Activated T-cell treated with anti-CD3 and anti-CD28 coated beads for 24 hours (primary cell): Measurements from ENCODE around the gene MED13L.
"Not testable (repeated sequence)": the region's sequence is repeated elsewhere in the genome, so short reads cannot be mapped to it uniquely, and the experiment has no call there.

Experiments used
- DNase-seq: peaks from one replicate; pipeline ENCODE4 v3.0.0-alpha.2; 2020; ENCODE audit warnings: low read depth

The MED13L gene

DNA sequence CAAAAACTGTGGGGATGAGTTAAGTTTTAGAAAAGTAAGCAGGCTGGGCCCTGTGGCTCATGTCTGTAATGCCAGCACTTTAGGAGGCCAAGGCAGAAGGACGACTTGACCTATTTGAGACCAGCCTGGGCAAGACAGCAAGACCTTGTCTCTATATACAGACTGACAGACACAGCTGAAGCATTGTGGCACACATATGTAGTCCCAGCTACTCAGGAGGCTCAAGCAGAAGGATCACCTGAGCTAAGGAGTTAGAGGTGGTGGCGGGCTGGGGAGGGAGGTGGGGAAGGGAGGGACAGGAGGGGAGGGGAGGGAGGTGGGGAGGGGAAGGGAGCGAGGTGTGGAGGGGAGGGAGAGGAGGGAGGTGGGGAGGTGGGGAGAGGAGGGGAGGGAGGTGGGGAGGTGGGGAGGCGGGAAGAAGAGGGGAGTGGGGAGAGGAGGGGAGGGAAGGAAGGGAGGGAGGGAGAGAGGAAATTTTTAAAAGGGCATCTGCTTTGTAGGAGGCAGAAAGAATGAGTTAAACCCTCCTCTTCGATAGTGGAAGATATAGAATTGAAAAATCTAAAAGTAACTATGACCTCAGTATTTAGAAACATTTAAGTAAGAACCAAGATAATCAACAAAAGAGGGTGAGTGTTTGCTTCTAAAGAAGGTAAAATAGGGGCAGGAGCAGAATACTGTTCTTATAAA, 30.9 kb downstream of the MED13L start:
- DNase-seq: no peak

DNA sequence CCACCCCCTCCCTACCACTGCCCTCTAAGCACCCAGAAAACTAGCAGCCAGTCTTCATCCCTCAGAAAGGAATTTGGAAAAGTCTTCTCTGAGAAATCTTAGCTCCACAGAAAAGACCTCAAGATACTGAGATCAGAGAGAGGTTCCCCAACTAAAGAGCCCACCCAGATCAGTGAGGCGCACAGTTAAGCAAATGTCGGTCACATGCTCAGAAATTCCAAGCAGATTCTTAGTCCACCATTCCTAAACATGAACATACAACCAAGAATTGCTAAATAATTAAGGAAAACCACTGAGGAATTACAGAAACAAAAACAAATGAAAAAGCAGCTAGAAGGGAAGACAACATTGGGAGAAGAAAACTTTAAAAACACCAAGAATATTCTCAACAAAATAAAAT, 32.3 kb downstream of the MED13L start:
- DNase-seq: no peak

GRCh38 chr12:116244474-116245090, 32.9 kb downstream of the MED13L start:
- no peak for DNase-seq

- no peak for DNase-seq
Measured at GRCh38 chr12:116244001-116244400, 33.5 kb downstream of the MED13L start.

DNA sequence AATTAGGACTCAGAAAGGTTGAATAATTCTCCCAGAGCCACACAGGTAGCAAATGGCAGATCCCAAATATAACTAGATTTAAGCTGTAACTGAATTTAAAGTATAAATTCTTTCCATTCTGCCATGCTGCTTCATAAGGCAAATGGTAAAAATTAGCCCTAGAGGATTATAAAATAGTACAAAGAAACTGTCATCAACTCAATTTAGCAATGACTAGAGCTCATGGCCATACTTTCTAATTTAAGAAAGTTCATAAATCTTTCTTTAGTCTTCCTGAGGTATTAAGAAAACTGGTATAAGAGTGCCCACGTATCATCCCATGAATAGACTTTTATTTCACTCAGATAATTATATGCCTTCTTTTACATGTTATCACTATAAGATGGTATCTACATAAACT, 34.8 kb downstream of the MED13L start:
- DNase-seq: no peak

- DNase-seq: no peak
Measured at GRCh38 chr12:116241157-116241759, 36.2 kb downstream of the MED13L start.

- not testable (repeated sequence) for DNase-seq
Measured at GRCh38 chr12:116238570-116239119, 38.8 kb downstream of the MED13L start.

GRCh38 chr12:116238149-116238548, 39.3 kb downstream of the MED13L start:
- DNase-seq: no peak

GRCh38 chr12:116236976-116237375, 40.5 kb downstream of the MED13L start:
- DNase-seq: no peak

GRCh38 chr12:116236148-116236731, 41.3 kb downstream of the MED13L start:
- DNase-seq: peak; percentile 24

DNA sequence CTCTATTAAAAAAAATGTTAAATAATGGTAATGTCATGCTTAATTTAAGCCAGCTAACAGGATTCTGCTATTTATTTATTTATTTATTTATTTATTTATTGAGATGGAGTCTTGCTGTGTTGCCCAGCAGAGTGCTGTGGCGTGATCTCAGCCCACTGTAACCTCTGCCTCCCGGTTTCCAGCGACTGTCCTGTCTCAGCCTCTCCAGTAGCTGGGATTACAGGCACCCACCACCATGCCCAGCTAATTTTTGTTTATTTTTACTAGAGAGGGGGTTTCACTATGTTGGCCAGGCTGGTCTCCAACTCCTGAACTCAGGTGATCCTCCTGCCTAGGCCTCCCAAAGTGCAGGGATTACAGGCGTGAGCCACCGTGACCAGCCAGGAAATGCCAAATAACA, 43.3 kb downstream of the MED13L start:
- DNase-seq: not testable (repeated sequence)

DNA sequence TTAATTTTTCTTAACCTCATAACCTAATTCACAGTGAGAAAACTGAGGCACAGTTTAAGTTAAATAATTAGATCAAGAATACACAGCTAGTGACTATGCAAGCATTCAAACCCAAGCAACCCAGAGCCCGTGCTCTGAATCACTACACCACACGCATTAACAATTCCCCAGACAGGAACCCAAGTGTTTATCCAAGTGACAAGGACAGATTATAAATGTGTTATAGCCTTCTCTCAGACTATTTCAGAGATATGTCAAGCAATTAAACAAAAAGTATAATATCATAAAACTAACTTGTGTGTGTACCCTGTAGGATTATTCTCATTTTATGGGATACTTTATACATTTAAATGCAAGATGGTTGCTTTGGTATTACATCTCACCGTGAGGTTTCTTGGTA, 43.8 kb downstream of the MED13L start:
- no peak for DNase-seq

- no peak for DNase-seq
Measured at GRCh38 chr12:116227811-116228210, 49.7 kb downstream of the MED13L start.

- no peak for DNase-seq
Measured at GRCh38 chr12:116226026-116226425, 51.5 kb downstream of the MED13L start.

- peak; percentile 31 for DNase-seq
Measured at GRCh38 chr12:116222358-116222757, 55.1 kb downstream of the MED13L start.

GRCh38 chr12:116220756-116221155, 56.7 kb downstream of the MED13L start:
- no peak for DNase-seq

- DNase-seq: no peak
Measured at GRCh38 chr12:116217045-116217735, 60.3 kb downstream of the MED13L start.

GRCh38 chr12:116216022-116216756, 61.3 kb downstream of the MED13L start:
- DNase-seq: no peak

GRCh38 chr12:116215023-116215422, 62.5 kb downstream of the MED13L start:
- no peak for DNase-seq

DNA sequence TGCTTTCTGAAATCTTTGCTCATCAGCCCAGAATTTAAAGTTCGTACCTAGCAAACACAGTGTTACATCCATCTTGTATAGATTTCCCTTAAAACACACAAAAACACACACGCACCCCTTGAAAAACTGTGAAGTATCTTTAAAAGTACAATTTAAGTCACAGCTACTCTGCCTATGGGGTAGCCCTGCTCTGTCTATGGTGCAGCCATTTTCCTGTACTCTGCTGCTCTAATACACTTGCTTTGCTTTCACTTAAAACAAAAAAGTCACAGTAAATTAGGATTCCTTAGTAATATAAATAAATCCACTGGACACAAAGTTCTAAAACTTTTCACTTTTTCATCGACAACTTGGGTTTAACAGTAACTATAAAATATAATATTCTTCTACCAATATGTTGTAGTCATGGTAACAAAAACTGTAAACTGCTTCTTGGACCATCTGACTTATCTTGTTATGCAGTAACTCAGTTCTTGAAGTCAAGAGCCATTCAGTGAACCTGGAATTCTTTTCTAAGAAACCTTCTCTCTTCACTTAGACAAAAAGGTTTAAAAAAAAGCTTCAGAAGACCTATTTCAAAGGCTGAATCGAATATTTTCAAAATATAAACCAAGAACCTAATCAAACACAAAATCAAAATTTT, 63.5 kb downstream of the MED13L start:
- no peak for DNase-seq

DNA sequence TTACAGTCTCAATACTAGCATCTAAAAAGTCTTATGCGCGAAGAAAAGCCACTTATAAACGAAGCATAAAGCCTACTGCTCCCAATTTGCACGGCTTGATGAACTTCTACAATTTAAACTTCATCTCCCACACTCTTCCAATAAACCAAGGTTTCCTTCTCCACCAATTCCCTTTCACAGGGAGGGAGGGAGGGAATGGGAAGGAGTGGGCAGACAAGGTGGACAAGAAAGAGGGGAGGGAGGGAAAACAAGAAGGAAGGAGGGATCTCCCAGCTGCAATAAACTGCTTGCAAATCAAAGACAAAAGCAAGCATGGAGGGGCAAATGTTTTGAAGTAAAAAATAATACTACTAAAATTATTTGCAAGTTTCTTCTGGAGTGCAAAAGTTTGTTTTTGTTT, 64.5 kb downstream of the MED13L start:
- DNase-seq: no peak
